ENCODE results near the gene CHKA. TPM values are rescaled to one million over a fixed set of nuclear protein-coding genes. Genes with fewer than 3 reads are reported as not detected.

Gene CHKA
- total and polyA plus RNA-seq, 2 of the 4 experiments (the other 2 are of a cell fraction), result 4.5 to 8.4 TPM

DNA sequence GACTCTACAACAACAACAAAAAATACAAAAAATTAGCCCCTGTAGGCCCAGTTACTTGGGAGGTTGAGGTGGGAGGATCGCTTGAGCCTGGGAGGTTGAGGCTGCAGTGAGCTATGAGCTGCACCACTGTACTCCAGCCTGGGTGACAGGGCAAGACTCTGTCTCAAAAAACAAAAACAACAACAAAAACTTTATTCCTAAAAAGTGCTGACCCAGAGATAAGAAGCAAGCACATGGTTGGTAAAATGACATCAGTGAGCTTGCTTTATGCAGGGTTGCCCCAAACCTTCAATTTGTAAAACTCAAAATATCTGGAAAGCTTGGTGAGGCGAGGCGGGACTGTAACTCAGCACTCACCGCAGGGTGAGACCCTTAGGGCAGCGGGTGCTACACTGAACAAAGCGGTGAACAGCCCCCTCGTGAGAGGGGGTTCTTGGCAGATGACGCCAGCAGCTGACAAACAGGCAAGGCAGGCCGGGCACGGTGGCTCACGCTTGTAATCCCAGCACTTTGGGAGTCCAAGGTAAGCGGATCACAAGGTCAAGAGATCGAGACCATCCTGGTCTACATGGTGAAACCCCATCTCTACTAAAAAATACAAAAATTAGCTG lies 85.8 kb downstream of the CHKA start:
- dilution Hi-C loops (cut with HindIII; ENCODE audit: low sequenced_read_pairs, unreplicated experiment) (no loop called here), in situ Hi-C loops (cut with MboI; ENCODE audit: low sequenced_read_pairs) (no loop called here), intact Hi-C loops (cut with micrococcal nuclease) (no loop called here)
- H3K36me3 ChIP-seq (ENCODE audit: control insufficient read depth, insufficient read depth, low read length), result peaks cover 11% of the 10 kb centered on the region; the same call in 1 of the 2 replicates
- H3K23ac ChIP-seq (ENCODE audit: low read depth, low read length), result no peak overlapping the region
- H2AK9ac ChIP-seq (replicated peaks; ENCODE audit: low read depth, low read length, poor library complexity), result no peak overlapping the region
- H3K14ac ChIP-seq (replicated peaks; ENCODE audit: low read depth, low read length), result no peak overlapping the region
- H3K79me1 ChIP-seq (ENCODE audit: low read depth in 1 of 2, low read length in 2 of 2), result peaks cover 25 to 56% of the 10 kb centered on the region in 2 experiments
- H2BK15ac ChIP-seq (ENCODE audit: low read depth, low read length), result no peak overlapping the region
- WGBS, 2 experiments (ENCODE audit: extremely low coverage in 2 of 2, insufficient read length in 1 of 2), result 87% methylated on average over 4 of the region's 13 CpGs; no CpG with 5 or more reads in 1 of the 2 experiments
- BruUV-seq (replicated peaks), result no TSS peak
- DNase-seq (no peak), ATAC-seq (ENCODE audit: low read depth) (no peak)
- ChIA-PET CTCF (no interaction called here), POLR2A (ENCODE audit: unreplicated experiment) (no interaction called here)
- H3K4ac ChIP-seq (ENCODE audit: low read depth, low read length), result no peak overlapping the region
- no peak overlapping the region for H3K27ac ChIP-seq (ENCODE audit: insufficient read depth, low read length)
- H3K9me1 ChIP-seq (ENCODE audit: insufficient read depth, low read length), result no peaks in the 10 kb centered on the region
- H3K18ac ChIP-seq (ENCODE audit: low read depth, low read length), result no peak overlapping the region
- no peaks in the 10 kb centered on the region for H3K27me3 ChIP-seq (ENCODE audit: control insufficient read depth, insufficient read depth, low read length)
- H4K20me1 ChIP-seq (ENCODE audit: insufficient read depth, low read length), result no peaks in the 10 kb centered on the region
- H2BK20ac ChIP-seq (ENCODE audit: low read depth, low read length), result no peak overlapping the region
- no peak overlapping the region for H3K56ac ChIP-seq (ENCODE audit: extremely low read depth, insufficient read depth, low read length)
- no peak overlapping the region for H3K9ac ChIP-seq (ENCODE audit: low read depth, low read length)
- H2BK120ac ChIP-seq (ENCODE audit: low read depth, low read length), result no peak overlapping the region
- no peak overlapping the region for H3K4me3 ChIP-seq (ENCODE audit: insufficient read depth, low read depth, low read length)
- no peak overlapping the region for H2AK5ac ChIP-seq (ENCODE audit: low read depth, low read length)
- peaks cover 21% of the 10 kb centered on the region for H3K4me1 ChIP-seq (ENCODE audit: control insufficient read depth, insufficient read depth, low read length)
- H4K91ac ChIP-seq (ENCODE audit: insufficient read depth, low read depth, low read length), result no peak overlapping the region
- H2BK5ac ChIP-seq (ENCODE audit: low read depth, low read length, poor library complexity, severe bottlenecking), result no peak overlapping the region
- no peaks in the 10 kb centered on the region for H3K9me3 ChIP-seq (ENCODE audit: control insufficient read depth, insufficient read depth, low read length)
- no peak for TF ChIP-seq RCOR1 (IDR thresholded peaks at IDR 0.05; ENCODE audit: insufficient replicate concordance, low read length)
- TF ChIP-seq, protein P1, sequence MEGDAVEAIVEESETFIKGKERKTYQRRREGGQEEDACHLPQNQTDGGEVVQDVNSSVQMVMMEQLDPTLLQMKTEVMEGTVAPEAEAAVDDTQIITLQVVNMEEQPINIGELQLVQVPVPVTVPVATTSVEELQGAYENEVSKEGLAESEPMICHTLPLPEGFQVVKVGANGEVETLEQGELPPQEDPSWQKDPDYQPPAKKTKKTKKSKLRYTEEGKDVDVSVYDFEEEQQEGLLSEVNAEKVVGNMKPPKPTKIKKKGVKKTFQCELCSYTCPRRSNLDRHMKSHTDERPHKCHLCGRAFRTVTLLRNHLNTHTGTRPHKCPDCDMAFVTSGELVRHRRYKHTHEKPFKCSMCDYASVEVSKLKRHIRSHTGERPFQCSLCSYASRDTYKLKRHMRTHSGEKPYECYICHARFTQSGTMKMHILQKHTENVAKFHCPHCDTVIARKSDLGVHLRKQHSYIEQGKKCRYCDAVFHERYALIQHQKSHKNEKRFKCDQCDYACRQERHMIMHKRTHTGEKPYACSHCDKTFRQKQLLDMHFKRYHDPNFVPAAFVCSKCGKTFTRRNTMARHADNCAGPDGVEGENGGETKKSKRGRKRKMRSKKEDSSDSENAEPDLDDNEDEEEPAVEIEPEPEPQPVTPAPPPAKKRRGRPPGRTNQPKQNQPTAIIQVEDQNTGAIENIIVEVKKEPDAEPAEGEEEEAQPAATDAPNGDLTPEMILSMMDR (conservative IDR thresholded peaks at IDR 0.05; ENCODE audit: low read depth, low read length), result no peak
- H4K5ac ChIP-seq (ENCODE audit: low read depth, low read length), result no peak overlapping the region
- no peak overlapping the region for H3K4me2 ChIP-seq (ENCODE audit: low read depth, low read length)
- no peak overlapping the region for H4K8ac ChIP-seq (ENCODE audit: low read depth in 2 of 2, low read length in 2 of 2)
- H2AFZ ChIP-seq (replicated peaks; ENCODE audit: low read length, poor library complexity), result no peak overlapping the region

All from IMR-90 (cell line).